ENCODE data around the gene PLPPR3. TPM values are rescaled to one million over a fixed set of nuclear protein-coding genes. Genes with fewer than 3 reads are reported as not detected.

The PLPPR3 gene
- total RNA-seq, 1 donor, result 0.36 TPM

GRCh38 chr19:791007-791566 lies 30.7 kb downstream of the PLPPR3 start:
- H3K9me3 ChIP-seq (ENCODE audit: low read depth, low read length), result no peaks in the 10 kb centered on the region
- H4K20me1 ChIP-seq (ENCODE audit: insufficient read depth, low read length), result no peaks in the 10 kb centered on the region
- H3K79me2 ChIP-seq (ENCODE audit: insufficient read depth, low read length), result no peaks in the 10 kb centered on the region
- H3K4me2 ChIP-seq (ENCODE audit: insufficient read depth, low read length), result no peak overlapping the region
- H3K27me3 ChIP-seq (ENCODE audit: insufficient read depth, low read length), result no peaks in the 10 kb centered on the region
- peaks cover 10% of the 10 kb centered on the region for H3K4me1 ChIP-seq (ENCODE audit: insufficient read depth, low read length)
- TF ChIP-seq, protein P1, sequence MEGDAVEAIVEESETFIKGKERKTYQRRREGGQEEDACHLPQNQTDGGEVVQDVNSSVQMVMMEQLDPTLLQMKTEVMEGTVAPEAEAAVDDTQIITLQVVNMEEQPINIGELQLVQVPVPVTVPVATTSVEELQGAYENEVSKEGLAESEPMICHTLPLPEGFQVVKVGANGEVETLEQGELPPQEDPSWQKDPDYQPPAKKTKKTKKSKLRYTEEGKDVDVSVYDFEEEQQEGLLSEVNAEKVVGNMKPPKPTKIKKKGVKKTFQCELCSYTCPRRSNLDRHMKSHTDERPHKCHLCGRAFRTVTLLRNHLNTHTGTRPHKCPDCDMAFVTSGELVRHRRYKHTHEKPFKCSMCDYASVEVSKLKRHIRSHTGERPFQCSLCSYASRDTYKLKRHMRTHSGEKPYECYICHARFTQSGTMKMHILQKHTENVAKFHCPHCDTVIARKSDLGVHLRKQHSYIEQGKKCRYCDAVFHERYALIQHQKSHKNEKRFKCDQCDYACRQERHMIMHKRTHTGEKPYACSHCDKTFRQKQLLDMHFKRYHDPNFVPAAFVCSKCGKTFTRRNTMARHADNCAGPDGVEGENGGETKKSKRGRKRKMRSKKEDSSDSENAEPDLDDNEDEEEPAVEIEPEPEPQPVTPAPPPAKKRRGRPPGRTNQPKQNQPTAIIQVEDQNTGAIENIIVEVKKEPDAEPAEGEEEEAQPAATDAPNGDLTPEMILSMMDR (IDR thresholded peaks at IDR 0.05; ENCODE audit: extremely low read depth, low read depth, low read length), result no peak
- no peak overlapping the region for H3K27ac ChIP-seq (ENCODE audit: low read depth, low read length)
- no peak overlapping the region for H3K4me3 ChIP-seq (ENCODE audit: insufficient read depth, low read length)
- DNase-seq (ENCODE audit: insufficient read length, low spot score, missing footprints), result peak; percentile 0
- H3K36me3 ChIP-seq (ENCODE audit: insufficient read depth, low read length), result no peaks in the 10 kb centered on the region
- no peak overlapping the region for H2AFZ ChIP-seq (ENCODE audit: low read length)

DNA sequence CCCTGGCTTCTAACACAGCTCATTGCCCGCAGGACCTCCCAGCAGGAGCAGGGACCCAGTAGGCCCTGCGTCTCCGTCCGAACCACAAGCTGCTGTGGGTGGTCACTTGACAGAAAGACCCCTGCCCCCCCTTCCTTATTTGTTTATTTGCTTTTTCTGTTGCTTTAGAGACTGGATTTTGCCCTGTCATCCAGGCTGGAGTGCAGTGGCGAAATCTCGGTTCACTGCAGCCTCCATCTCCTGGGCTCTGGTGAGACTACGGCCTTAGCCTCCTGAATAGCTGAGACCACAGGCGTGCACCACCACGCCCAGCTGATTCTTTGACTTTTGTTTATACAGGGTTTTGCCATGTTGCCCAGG lies 32.1 kb downstream of the PLPPR3 start:
- Histone ChIP-seq H3K27ac (ENCODE audit: low read depth, low read length) (no peak overlapping the region), H3K79me2 (ENCODE audit: insufficient read depth, low read length) (no peaks in the 10 kb centered on the region), H3K4me1 (ENCODE audit: insufficient read depth, low read length) (peaks cover 10% of the 10 kb centered on the region), H3K4me2 (ENCODE audit: insufficient read depth, low read length) (peak overlapping the region; percentile 67), H3K27me3 (ENCODE audit: insufficient read depth, low read length) (no peaks in the 10 kb centered on the region), H4K20me1 (ENCODE audit: insufficient read depth, low read length) (no peaks in the 10 kb centered on the region), H3K36me3 (ENCODE audit: insufficient read depth, low read length) (no peaks in the 10 kb centered on the region), H3K9me3 (ENCODE audit: low read depth, low read length) (no peaks in the 10 kb centered on the region), H2AFZ (ENCODE audit: low read length) (peak overlapping the region; percentile 93), H3K4me3 (ENCODE audit: insufficient read depth, low read length) (peak overlapping the region; percentile 25)
- DNase-seq (ENCODE audit: insufficient read length, low spot score, missing footprints), result peak; percentile 11
- TF ChIP-seq, protein P1 (IDR thresholded peaks at IDR 0.05; ENCODE audit: extremely low read depth, low read depth, low read length), result no peak

DNA sequence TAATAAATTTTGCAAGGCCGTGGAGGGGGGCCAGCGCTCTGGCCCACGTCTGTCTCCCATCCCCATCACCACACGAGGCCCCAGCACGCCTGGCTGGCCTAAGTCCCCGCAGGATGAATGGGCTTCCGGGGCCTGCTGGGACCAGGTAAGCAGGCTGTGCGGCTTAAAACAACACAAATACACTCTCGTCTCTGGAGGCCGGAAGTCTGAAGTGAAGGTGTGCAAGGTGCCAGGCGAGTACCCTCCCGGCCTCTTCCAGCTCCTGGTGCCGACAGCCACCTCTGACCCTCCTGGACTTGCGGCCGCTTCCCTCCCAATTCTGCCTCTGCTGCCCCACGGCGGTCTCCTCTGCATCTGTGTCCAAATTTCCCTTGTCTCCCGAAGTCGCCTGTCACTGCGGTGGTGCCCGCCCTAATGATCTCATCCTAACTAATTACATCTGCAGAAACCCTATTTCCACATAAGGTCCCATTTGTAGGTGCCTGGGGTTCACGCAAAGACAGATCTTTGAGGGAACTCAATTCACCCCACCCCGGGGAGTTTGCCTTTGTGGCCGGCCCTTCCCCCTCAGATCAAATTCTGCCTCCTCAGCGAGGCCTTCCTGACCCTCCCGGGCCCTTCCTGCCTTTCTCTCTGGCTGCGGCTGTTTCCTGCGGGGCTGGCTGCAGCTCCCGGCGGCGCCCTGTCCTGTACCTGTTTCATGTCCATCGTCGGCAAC lies 32.6 kb downstream of the PLPPR3 start:
- Histone ChIP-seq H3K4me1 (ENCODE audit: insufficient read depth, low read length) (peaks cover 10% of the 10 kb centered on the region), H3K4me3 (ENCODE audit: insufficient read depth, low read length) (peak overlapping the region; percentile 25), H4K20me1 (ENCODE audit: insufficient read depth, low read length) (no peaks in the 10 kb centered on the region), H3K36me3 (ENCODE audit: insufficient read depth, low read length) (no peaks in the 10 kb centered on the region), H3K9me3 (ENCODE audit: low read depth, low read length) (no peaks in the 10 kb centered on the region), H3K4me2 (ENCODE audit: insufficient read depth, low read length) (peak overlapping the region; percentile 67), H3K27ac (ENCODE audit: low read depth, low read length) (no peak overlapping the region), H2AFZ (ENCODE audit: low read length) (peak overlapping the region; percentile 93), H3K79me2 (ENCODE audit: insufficient read depth, low read length) (no peaks in the 10 kb centered on the region), H3K27me3 (ENCODE audit: insufficient read depth, low read length) (no peaks in the 10 kb centered on the region)
- DNase-seq (ENCODE audit: insufficient read length, low spot score, missing footprints), result peak; percentile 45
- TF ChIP-seq, protein P1 (IDR thresholded peaks at IDR 0.05; ENCODE audit: extremely low read depth, low read depth, low read length), result no peak

DNA sequence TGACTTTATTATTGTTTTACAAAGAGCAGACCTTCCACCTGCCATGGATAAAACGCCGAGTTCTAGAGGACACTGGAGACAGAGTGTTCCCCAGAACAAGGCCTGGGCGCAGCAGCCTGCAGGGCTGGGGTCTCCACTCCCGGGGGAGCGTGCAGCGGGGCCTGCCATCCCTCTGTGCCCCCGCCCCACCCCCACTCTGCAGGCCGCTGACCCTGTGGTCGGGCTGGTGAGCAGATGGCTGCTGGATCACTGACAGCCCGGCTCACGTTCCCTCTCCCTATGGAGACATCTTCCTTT lies 33.1 kb downstream of the PLPPR3 start:
- Histone ChIP-seq H3K27me3 (ENCODE audit: insufficient read depth, low read length) (no peaks in the 10 kb centered on the region), H3K36me3 (ENCODE audit: insufficient read depth, low read length) (no peaks in the 10 kb centered on the region), H4K20me1 (ENCODE audit: insufficient read depth, low read length) (no peaks in the 10 kb centered on the region), H3K9me3 (ENCODE audit: low read depth, low read length) (no peaks in the 10 kb centered on the region), H3K4me3 (ENCODE audit: insufficient read depth, low read length) (no peak overlapping the region), H3K27ac (ENCODE audit: low read depth, low read length) (no peak overlapping the region), H3K79me2 (ENCODE audit: insufficient read depth, low read length) (no peaks in the 10 kb centered on the region), H3K4me1 (ENCODE audit: insufficient read depth, low read length) (peaks cover 10% of the 10 kb centered on the region), H2AFZ (ENCODE audit: low read length) (peak overlapping the region; percentile 93), H3K4me2 (ENCODE audit: insufficient read depth, low read length) (peak overlapping the region; percentile 67)
- TF ChIP-seq, protein P1 (IDR thresholded peaks at IDR 0.05; ENCODE audit: extremely low read depth, low read depth, low read length), result no peak
- DNase-seq (ENCODE audit: insufficient read length, low spot score, missing footprints), result peak; percentile 43
